Stomach (tissue), 4 donors: ENCODE results near the gene CIRBP.

ENCODE experiments used
- CTCF ChIP-seq, 7 experiments: fragments of 450-650 bp in 4 of 7; fragments of 200-600 bp in 3 of 7; sonication (generic) in 3 of 7; IDR thresholded peaks; one replicate each; pipeline ENCODE4 v1.5.1; 2016 to 2019; ENCODE audit warnings: antibody characterized with exemption in 7 of 7, control low read depth in 2 of 7, mild to moderate bottlenecking in 1 of 7
- EP300 ChIP-seq: sonication (generic); formaldehyde crosslinking; IDR thresholded peaks from one replicate; pipeline ENCODE4 v1.6.1; 2017; ENCODE audit warnings: antibody characterized with exemption
- POLR2A ChIP-seq, 4 donors: fragments of 450-650 bp; IDR thresholded peaks; one replicate each; pipeline ENCODE4 v1.6.1; 2016; ENCODE audit warnings: antibody characterized with exemption in 4 of 4, control low read depth in 2 of 4, mild to moderate bottlenecking in 1 of 4, moderate library complexity in 1 of 4
- POLR2AphosphoS5 ChIP-seq, 3 donors: sonication (generic); formaldehyde crosslinking; IDR thresholded peaks; one replicate each; pipeline ENCODE4 v1.6.1; 2016; ENCODE audit warnings: antibody characterized with exemption in 3 of 3

- TF ChIP-seq POLR2AphosphoS5 (IDR thresholded peaks at IDR 0.05) (no peak), POLR2A (IDR thresholded peaks at IDR 0.05) (no peak), CTCF (IDR thresholded peaks at IDR 0.05) (no peak), EP300 (no peak)
Measured at GRCh38 chr19:1263188-1263587, 5.9 kb upstream of the CIRBP start.
